ENCODE results near the gene PSTPIP1.

The PSTPIP1 gene

GRCh38 chr15:76978522-76979330 is 16.2 kb upstream of the PSTPIP1 start:
- DNase-seq (ENCODE audit: low read depth): no peak
- in situ Hi-C loops (cut with HindIII; ENCODE audit: low sequenced_read_pairs): no loop called here
- no peak for TF ChIP-seq CTCF (IDR thresholded peaks at IDR 0.05; ENCODE audit: low read depth, low read length, missing control alignments)
- no peak overlapping the region for H3K4me3 ChIP-seq (ENCODE audit: low read depth, low read length)

- in situ Hi-C loops (cut with HindIII; ENCODE audit: low sequenced_read_pairs): no loop called here
- no peak for TF ChIP-seq CTCF (IDR thresholded peaks at IDR 0.05; ENCODE audit: low read depth, low read length, missing control alignments)
- H3K4me3 ChIP-seq (ENCODE audit: low read depth, low read length): no peak overlapping the region
- no peak for DNase-seq (ENCODE audit: low read depth)
Observed at GRCh38 chr15:76979331-76979925, 15.5 kb upstream of the PSTPIP1 start.

GRCh38 chr15:76979996-76980520 is 14.9 kb upstream of the PSTPIP1 start:
- in situ Hi-C loops (cut with HindIII; ENCODE audit: low sequenced_read_pairs): no loop called here
- H3K4me3 ChIP-seq (ENCODE audit: low read depth, low read length): no peak overlapping the region
- no peak for DNase-seq (ENCODE audit: low read depth)
- TF ChIP-seq CTCF (IDR thresholded peaks at IDR 0.05; ENCODE audit: low read depth, low read length, missing control alignments): no peak

- no peak for DNase-seq (ENCODE audit: low read depth)
- no peak for TF ChIP-seq CTCF (IDR thresholded peaks at IDR 0.05; ENCODE audit: low read depth, low read length, missing control alignments)
- in situ Hi-C loops (cut with HindIII; ENCODE audit: low sequenced_read_pairs): no loop called here
- H3K4me3 ChIP-seq (ENCODE audit: low read depth, low read length): no peak overlapping the region
Observed at GRCh38 chr15:76982356-76982755, 12.6 kb upstream of the PSTPIP1 start.

GRCh38 chr15:76982756-76983155 is 12.2 kb upstream of the PSTPIP1 start:
- in situ Hi-C loops (cut with HindIII; ENCODE audit: low sequenced_read_pairs): no loop called here
- DNase-seq (ENCODE audit: low read depth): no peak
- TF ChIP-seq CTCF (IDR thresholded peaks at IDR 0.05; ENCODE audit: low read depth, low read length, missing control alignments): no peak
- H3K4me3 ChIP-seq (ENCODE audit: low read depth, low read length): no peak overlapping the region

GRCh38 chr15:76983590-76984375 is 11.1 kb upstream of the PSTPIP1 start:
- DNase-seq (ENCODE audit: low read depth): no peak
- in situ Hi-C loops (cut with HindIII; ENCODE audit: low sequenced_read_pairs): no loop called here
- TF ChIP-seq CTCF (IDR thresholded peaks at IDR 0.05; ENCODE audit: low read depth, low read length, missing control alignments): no peak
- no peak overlapping the region for H3K4me3 ChIP-seq (ENCODE audit: low read depth, low read length)

All from astrocyte of the cerebellum (primary cell).